Endodermal cell (in vitro differentiated cells): Measurements from ENCODE around the gene FARP1. TPM values are rescaled to one million over a fixed set of nuclear protein-coding genes. Genes with fewer than 3 reads are reported as not detected.

Experiments
- DNase-seq: peaks from one replicate; pipeline ENCODE4 v3.0.0-alpha.2; 2017
- H3K27ac ChIP-seq: 2 replicates; pipeline ENCODE4 v1.5.1; 2013; ENCODE audit warnings: mild to moderate bottlenecking, low read depth, low read length, moderate library complexity
- H3K27me3 ChIP-seq: 2 replicates; pipeline ENCODE4 v1.6.1; 2013; ENCODE audit warnings: mild to moderate bottlenecking, low read length, moderate library complexity; ENCODE audit not compliant: insufficient read depth, control insufficient read depth, poor library complexity, severe bottlenecking
- H3K36me3 ChIP-seq: 2 replicates; pipeline ENCODE4 v1.7.0; 2013; ENCODE audit warnings: mild to moderate bottlenecking, low read length, moderate library complexity; ENCODE audit not compliant: control insufficient read depth, insufficient read depth
- H3K4me1 ChIP-seq: one replicate; pipeline ENCODE4 v1.7.0; 2013; ENCODE audit warnings: low read length; ENCODE audit not compliant: control insufficient read depth, insufficient read depth
- H3K4me3 ChIP-seq: 2 replicates; pipeline ENCODE4 v1.5.1; 2013; ENCODE audit warnings: mild to moderate bottlenecking, low read length, moderate library complexity
- H3K9ac ChIP-seq: 2 replicates; pipeline ENCODE4 v1.6.1; 2013; ENCODE audit warnings: mild to moderate bottlenecking, low read length, moderate library complexity; ENCODE audit not compliant: poor library complexity, severe bottlenecking; ENCODE audit errors: extremely low read depth
- H3K9me3 ChIP-seq: 2 replicates; pipeline ENCODE4 v1.6.1; 2013; ENCODE audit warnings: mild to moderate bottlenecking, low read length, moderate library complexity; ENCODE audit not compliant: control insufficient read depth
- H3K27ac Mint-ChIP-seq: 2 replicates; pipeline ENCODE4 v1.8.0; 2020; ENCODE audit warnings: mixed read lengths
- H3K27me3 Mint-ChIP-seq: 2 replicates; pipeline ENCODE4 v1.8.0; 2021; ENCODE audit warnings: mild to moderate bottlenecking, mixed read lengths; ENCODE audit not compliant: insufficient read depth
- H3K36me3 Mint-ChIP-seq: 2 replicates; pipeline ENCODE4 v1.8.0; 2020; ENCODE audit warnings: low read depth, mixed read lengths
- H3K4me1 Mint-ChIP-seq: 2 replicates; pipeline ENCODE4 v1.8.0; 2020; ENCODE audit warnings: mixed read lengths
- H3K4me3 Mint-ChIP-seq: 2 replicates; pipeline ENCODE4 v1.8.0; 2020; ENCODE audit warnings: mild to moderate bottlenecking, moderate library complexity, mixed read lengths
- H3K9me3 Mint-ChIP-seq: 2 replicates; pipeline ENCODE4 v1.8.0; 2020; ENCODE audit warnings: mild to moderate bottlenecking, mixed read lengths
- WGBS, 2 experiments: methylation state at CpG; one replicate each; pipeline versions ENCODE4 v1.1.5 to v1.1.7; 2013; ENCODE audit warnings: missing lambda C conversion rate in 2 of 2, mixed read lengths in 1 of 2; ENCODE audit not compliant: insufficient coverage in 1 of 2, insufficient read length in 1 of 2; 5-methylcytosine and 5-hydroxymethylcytosine counted together
- total RNA-seq, 2 donors: library from RNA; stranded (reverse); fragmentation: NEBNext Ultra II Directional in 1 of 2; extraction: Animal tissue kit (Norgen Biotek cat#: 25700) in 1 of 2; gene quantifications; 2 replicates in 1 of 2; 3 replicates in 1 of 2; pipeline ENCODE4 v1.2.1, GENCODE V29; 2021
- TF ChIP-seq, protein P1 (sequence below): fragments of 200-600 bp; sonication (generic); conservative IDR thresholded peaks from 2 replicates; pipeline ENCODE4 v1.5.0; 2021; ENCODE audit warnings: antibody characterized with exemption, mild to moderate bottlenecking

FARP1 gene
- total RNA-seq, 2 donors from 2014 or later = 237 to 319 TPM

DNA sequence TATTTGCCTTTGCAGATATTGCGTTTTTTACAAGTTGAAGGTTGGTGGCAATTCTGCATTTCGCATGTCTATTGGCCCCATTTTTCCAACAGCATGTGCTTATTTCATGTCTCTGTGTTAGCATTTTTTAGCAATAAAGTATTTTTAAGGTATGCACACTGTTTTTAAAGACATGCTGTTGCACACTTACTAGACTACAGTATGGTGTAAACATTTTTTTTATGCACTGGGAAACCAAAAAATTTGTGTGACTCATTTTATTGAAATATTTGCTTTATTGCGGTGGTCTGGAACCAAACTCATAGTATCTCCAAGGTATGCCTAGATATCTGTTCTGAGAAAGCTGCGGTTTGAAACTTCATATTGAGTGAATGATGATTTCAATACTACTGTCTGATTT is 89.6 kb downstream of the FARP1 start:
- H3K4me1 Mint-ChIP-seq = peaks cover 8% of the 10 kb centered on the region
- Histone ChIP-seq H3K27ac (no peak overlapping the region), H3K4me3 (no peak overlapping the region), H3K9ac (no peak overlapping the region), H3K27me3 (no peaks in the 10 kb centered on the region), H3K4me1 (no peaks in the 10 kb centered on the region), H3K9me3 (peaks cover 31% of the 10 kb centered on the region), H3K36me3 (peaks cover 69% of the 10 kb centered on the region)
- WGBS, 2 experiments = 84 to 97% methylated on average over 2 to 4 of the region's 4 CpGs
- H3K9me3 Mint-ChIP-seq = peaks cover 21% of the 10 kb centered on the region
- peaks cover 52% of the 10 kb centered on the region for H3K36me3 Mint-ChIP-seq
- no peak overlapping the region for H3K4me3 Mint-ChIP-seq
- no peak for DNase-seq
- no peak overlapping the region for H3K27ac Mint-ChIP-seq
- TF ChIP-seq, protein P1, sequence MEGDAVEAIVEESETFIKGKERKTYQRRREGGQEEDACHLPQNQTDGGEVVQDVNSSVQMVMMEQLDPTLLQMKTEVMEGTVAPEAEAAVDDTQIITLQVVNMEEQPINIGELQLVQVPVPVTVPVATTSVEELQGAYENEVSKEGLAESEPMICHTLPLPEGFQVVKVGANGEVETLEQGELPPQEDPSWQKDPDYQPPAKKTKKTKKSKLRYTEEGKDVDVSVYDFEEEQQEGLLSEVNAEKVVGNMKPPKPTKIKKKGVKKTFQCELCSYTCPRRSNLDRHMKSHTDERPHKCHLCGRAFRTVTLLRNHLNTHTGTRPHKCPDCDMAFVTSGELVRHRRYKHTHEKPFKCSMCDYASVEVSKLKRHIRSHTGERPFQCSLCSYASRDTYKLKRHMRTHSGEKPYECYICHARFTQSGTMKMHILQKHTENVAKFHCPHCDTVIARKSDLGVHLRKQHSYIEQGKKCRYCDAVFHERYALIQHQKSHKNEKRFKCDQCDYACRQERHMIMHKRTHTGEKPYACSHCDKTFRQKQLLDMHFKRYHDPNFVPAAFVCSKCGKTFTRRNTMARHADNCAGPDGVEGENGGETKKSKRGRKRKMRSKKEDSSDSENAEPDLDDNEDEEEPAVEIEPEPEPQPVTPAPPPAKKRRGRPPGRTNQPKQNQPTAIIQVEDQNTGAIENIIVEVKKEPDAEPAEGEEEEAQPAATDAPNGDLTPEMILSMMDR = no peak
- H3K27me3 Mint-ChIP-seq = no peaks in the 10 kb centered on the region

DNA sequence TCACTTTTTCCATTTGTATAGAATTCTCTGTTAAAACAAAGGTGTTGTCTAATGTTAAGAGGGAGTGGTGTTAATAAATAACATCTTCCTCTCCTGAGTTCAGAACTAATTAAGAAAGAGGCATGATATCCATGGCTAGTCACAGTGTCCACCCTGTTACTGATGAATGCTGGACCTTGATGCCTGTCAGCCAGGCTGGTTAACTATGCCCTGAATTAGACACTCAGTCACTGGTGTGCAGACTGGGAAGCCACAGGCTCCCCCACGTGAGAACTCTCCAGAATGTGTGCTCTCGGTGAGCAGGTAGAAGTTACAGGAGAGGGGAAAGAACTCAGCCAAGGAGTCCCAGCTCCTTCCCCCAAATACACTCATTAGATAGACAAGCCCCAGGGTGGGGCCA is 90.2 kb downstream of the FARP1 start:
- Histone ChIP-seq H3K9ac (no peak overlapping the region), H3K27me3 (no peaks in the 10 kb centered on the region), H3K36me3 (peaks cover 72% of the 10 kb centered on the region), H3K4me1 (peaks cover 6% of the 10 kb centered on the region), H3K4me3 (no peak overlapping the region), H3K27ac (no peak overlapping the region), H3K9me3 (peaks cover 25% of the 10 kb centered on the region)
- Mint-ChIP-seq H3K27me3 (no peaks in the 10 kb centered on the region), H3K27ac (no peak overlapping the region), H3K9me3 (peaks cover 17% of the 10 kb centered on the region), H3K4me1 (peaks cover 8% of the 10 kb centered on the region), H3K36me3 (peaks cover 47% of the 10 kb centered on the region), H3K4me3 (no peak overlapping the region)
- no peak for DNase-seq
- TF ChIP-seq, protein P1 = no peak
- WGBS, 2 experiments = 67 to 100% methylated on average over 2 of the region's 2 CpGs

DNA sequence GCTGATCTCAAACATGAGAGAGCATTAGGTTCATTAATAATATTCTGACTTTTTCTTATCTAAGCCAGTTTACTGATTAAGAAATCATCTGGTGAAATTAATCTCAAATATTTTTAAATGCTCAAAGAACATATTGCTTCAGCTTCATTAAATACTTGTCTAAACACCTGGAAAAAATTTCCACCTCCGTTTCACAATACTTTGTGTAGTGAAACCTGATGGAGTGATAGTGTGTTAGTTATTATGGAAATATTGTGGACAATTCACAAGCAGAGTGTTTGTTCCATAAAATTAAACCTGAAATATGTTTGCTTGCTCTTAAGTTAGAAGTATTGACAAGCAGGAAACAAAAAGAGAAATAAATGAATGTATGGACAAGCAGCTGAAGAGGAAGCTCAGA is 91.5 kb downstream of the FARP1 start:
- H3K36me3 ChIP-seq = peaks cover 62% of the 10 kb centered on the region
- 100% methylated on average over 1 of the region's 1 CpG; no CpG with 5 or more reads in 1 of the 2 experiments for WGBS, 2 experiments
- H3K9me3 ChIP-seq = peaks cover 15% of the 10 kb centered on the region
- Mint-ChIP-seq H3K27me3 (no peaks in the 10 kb centered on the region), H3K36me3 (peaks cover 44% of the 10 kb centered on the region), H3K9me3 (peaks cover 13% of the 10 kb centered on the region), H3K4me1 (peaks cover 19% of the 10 kb centered on the region), H3K27ac (no peak overlapping the region), H3K4me3 (no peak overlapping the region)
- H3K27ac ChIP-seq = no peak overlapping the region
- H3K4me3 ChIP-seq = no peak overlapping the region
- H3K4me1 ChIP-seq = peaks cover 6% of the 10 kb centered on the region
- DNase-seq = no peak
- no peak overlapping the region for H3K9ac ChIP-seq
- TF ChIP-seq, protein P1 = no peak
- no peaks in the 10 kb centered on the region for H3K27me3 ChIP-seq
